H9 (cell line): ENCODE measurements around the gene C10orf62. TPM values are rescaled to one million over a fixed set of nuclear protein-coding genes. Genes with fewer than 3 reads are reported as not detected.

ENCODE experiments used
- DNase-seq: peaks from one replicate; pipeline ENCODE4 v3.0.0-alpha.2; 2017
- H2AFZ ChIP-seq: one replicate; pipeline ENCODE4 v1.6.1; 2013; ENCODE audit warnings: mild to moderate bottlenecking, low read length, control low read depth, moderate library complexity
- H2AK5ac ChIP-seq: 2 replicates; pipeline ENCODE4 v1.6.1; 2013; ENCODE audit warnings: low read length, control low read depth, mixed read lengths; ENCODE audit not compliant: insufficient read length
- H2BK120ac ChIP-seq: one replicate; pipeline ENCODE4 v1.6.1; 2013; ENCODE audit warnings: low read depth, mild to moderate bottlenecking, low read length, control low read depth, inconsistent platforms; ENCODE audit not compliant: poor library complexity, severe bottlenecking
- H2BK12ac ChIP-seq: 2 replicates; pipeline ENCODE4 v1.6.1; 2013; ENCODE audit warnings: low read length, control low read depth, mixed read lengths, low read depth; ENCODE audit not compliant: insufficient read length
- H2BK15ac ChIP-seq: 2 replicates; pipeline ENCODE4 v1.6.1; 2013; ENCODE audit warnings: low read depth, low read length, control low read depth
- H2BK20ac ChIP-seq: one replicate; pipeline ENCODE4 v1.6.1; 2013; ENCODE audit warnings: low read depth, mild to moderate bottlenecking, low read length, control low read depth, inconsistent platforms; ENCODE audit not compliant: poor library complexity, severe bottlenecking
- H2BK5ac ChIP-seq: 2 replicates; pipeline ENCODE4 v1.6.1; 2013; ENCODE audit warnings: low read length, control low read depth, mixed read lengths; ENCODE audit not compliant: insufficient read length
- H3K14ac ChIP-seq: 2 replicates; pipeline ENCODE4 v1.6.1; 2013; ENCODE audit warnings: low read length, control low read depth; ENCODE audit not compliant: insufficient read depth
- H3K18ac ChIP-seq: 2 replicates; pipeline ENCODE4 v1.6.1; 2013; ENCODE audit warnings: low read depth, mild to moderate bottlenecking, mixed read lengths, low read length, control low read depth; ENCODE audit not compliant: insufficient read length
- H3K23ac ChIP-seq: 2 replicates; pipeline ENCODE4 v1.6.1; 2013; ENCODE audit warnings: low read length, control low read depth, mixed read lengths, low read depth; ENCODE audit not compliant: insufficient read length
- H3K23me2 ChIP-seq: 2 replicates; pipeline ENCODE4 v1.6.1; 2013; ENCODE audit warnings: low read depth, mild to moderate bottlenecking, mixed read lengths, low read length, control low read depth; ENCODE audit not compliant: insufficient read length, poor library complexity, severe bottlenecking
- H3K27ac ChIP-seq: 2 replicates; pipeline ENCODE4 v1.5.1; 2013; ENCODE audit warnings: low read length, control low read depth, mixed read lengths, low read depth; ENCODE audit not compliant: insufficient read length
- H3K27me3 ChIP-seq: 2 replicates; pipeline ENCODE4 v1.6.1; 2013; ENCODE audit warnings: low read length, control low read depth, inconsistent platforms; ENCODE audit not compliant: insufficient read depth
- H3K4ac ChIP-seq: 2 replicates; pipeline ENCODE4 v1.6.1; 2013; ENCODE audit warnings: low read depth, mild to moderate bottlenecking, control low read depth, inconsistent platforms, low read length, moderate library complexity
- H3K4me1 ChIP-seq: 2 replicates; pipeline ENCODE4 v1.6.1; 2013; ENCODE audit warnings: low read length, control low read depth, inconsistent platforms; ENCODE audit not compliant: insufficient read depth
- H3K4me2 ChIP-seq: 2 replicates; pipeline ENCODE4 v1.6.1; 2013; ENCODE audit warnings: low read length, control low read depth, mixed read lengths; ENCODE audit not compliant: insufficient read length, insufficient read depth
- H3K56ac ChIP-seq: 2 replicates; pipeline ENCODE4 v1.6.1; 2013; ENCODE audit warnings: low read depth, mild to moderate bottlenecking, mixed read lengths, low read length, control low read depth; ENCODE audit not compliant: insufficient read length
- H3K79me1 ChIP-seq: 2 replicates; pipeline ENCODE4 v1.6.1; 2013; ENCODE audit warnings: low read depth, mild to moderate bottlenecking, moderate library complexity, low read length, control low read depth, inconsistent platforms; ENCODE audit not compliant: insufficient read depth, poor library complexity, severe bottlenecking
- H3K79me2 ChIP-seq: 2 replicates; pipeline ENCODE4 v1.6.1; 2013; ENCODE audit warnings: low read length, control low read depth, inconsistent platforms; ENCODE audit not compliant: insufficient read depth
- H3K9ac ChIP-seq: 2 replicates; pipeline ENCODE4 v1.6.1; 2013; ENCODE audit warnings: low read length, control low read depth, mixed read lengths; ENCODE audit not compliant: insufficient read length; ENCODE audit errors: extremely low read depth
- H3K9me3 ChIP-seq: one replicate; pipeline ENCODE4 v1.6.1; 2013; ENCODE audit warnings: low read depth, low read length, inconsistent platforms; ENCODE audit not compliant: control insufficient read depth
- H3T11ph ChIP-seq: one replicate; pipeline ENCODE4 v1.6.1; 2013; ENCODE audit warnings: mild to moderate bottlenecking, low read length, control low read depth, inconsistent platforms
- H4K20me1 ChIP-seq: one replicate; pipeline ENCODE4 v1.6.1; 2013; ENCODE audit not compliant: control insufficient read depth, insufficient read length, insufficient read depth
- H4K5ac ChIP-seq: 2 replicates; pipeline ENCODE4 v1.6.1; 2013; ENCODE audit warnings: low read depth, mild to moderate bottlenecking, mixed read lengths, low read length, control low read depth; ENCODE audit not compliant: insufficient read length
- H4K8ac ChIP-seq: replicated peaks from 2 replicates; pipeline ENCODE4 v1.6.1; 2013; ENCODE audit warnings: low read length, control low read depth, mixed read lengths, low read depth; ENCODE audit not compliant: insufficient read length
- H4K91ac ChIP-seq: 2 replicates; pipeline ENCODE4 v1.6.1; 2013; ENCODE audit warnings: low read depth, mild to moderate bottlenecking, moderate library complexity, mixed read lengths, low read length, control low read depth; ENCODE audit not compliant: insufficient read length
- H3K27ac Mint-ChIP-seq, 3 experiments: 2 replicates in 2 of 3; 3 replicates in 1 of 3; pipeline ENCODE4 v1.8.0; 2020 to 2021; ENCODE audit warnings: mixed read lengths in 3 of 3, mild to moderate bottlenecking in 1 of 3, moderate library complexity in 1 of 3
- H3K27me3 Mint-ChIP-seq: 2 replicates; pipeline ENCODE4 v1.8.0; 2021; ENCODE audit warnings: low read depth, mild to moderate bottlenecking, moderate library complexity, mixed read lengths
- H3K36me3 Mint-ChIP-seq, 3 experiments: 2 replicates in 2 of 3; 3 replicates in 1 of 3; pipeline ENCODE4 v1.8.0; 2020 to 2021; ENCODE audit warnings: low read depth in 3 of 3, mixed read lengths in 3 of 3; ENCODE audit not compliant: insufficient read depth in 1 of 3
- H3K4me1 Mint-ChIP-seq, 2 experiments: 2 replicates each; pipeline ENCODE4 v1.8.0; 2020; ENCODE audit warnings: mixed read lengths in 2 of 2
- H3K4me3 Mint-ChIP-seq, 2 experiments: 2 replicates in 1 of 2; 3 replicates in 1 of 2; pipeline ENCODE4 v1.8.0; 2020 to 2021; ENCODE audit warnings: mild to moderate bottlenecking in 2 of 2, mixed read lengths in 2 of 2, moderate library complexity in 1 of 2
- H3K9me3 Mint-ChIP-seq, 2 experiments: 2 replicates in 1 of 2; 3 replicates in 1 of 2; pipeline ENCODE4 v1.8.0; 2020; ENCODE audit warnings: mild to moderate bottlenecking in 2 of 2, mixed read lengths in 2 of 2, moderate library complexity in 1 of 2
- WGBS: extraction: QIAGEN DNeasy Blood & Tissue Kit; methylation state at CpG from one replicate; pipeline ENCODE4 v1.1.7; 2013; ENCODE audit warnings: missing lambda C conversion rate, low lambda C conversion rate, mixed read lengths; ENCODE audit not compliant: insufficient read length; ENCODE audit errors: extremely low coverage; 5-methylcytosine and 5-hydroxymethylcytosine counted together
- total RNA-seq: library from RNA; stranded (reverse); gene quantifications from 2 replicates; pipeline ENCODE4 v1.2.1, GENCODE V29; 2021
- TF ChIP-seq, protein P1 (sequence below): fragments of 200-600 bp; sonication (generic); conservative IDR thresholded peaks from 3 replicates; pipeline ENCODE4 v1.8.0; 2021; ENCODE audit warnings: antibody characterized with exemption, mild to moderate bottlenecking

C10orf62 gene
- total RNA-seq, 1 experiment from 2014 or later: 0.31 TPM

DNA sequence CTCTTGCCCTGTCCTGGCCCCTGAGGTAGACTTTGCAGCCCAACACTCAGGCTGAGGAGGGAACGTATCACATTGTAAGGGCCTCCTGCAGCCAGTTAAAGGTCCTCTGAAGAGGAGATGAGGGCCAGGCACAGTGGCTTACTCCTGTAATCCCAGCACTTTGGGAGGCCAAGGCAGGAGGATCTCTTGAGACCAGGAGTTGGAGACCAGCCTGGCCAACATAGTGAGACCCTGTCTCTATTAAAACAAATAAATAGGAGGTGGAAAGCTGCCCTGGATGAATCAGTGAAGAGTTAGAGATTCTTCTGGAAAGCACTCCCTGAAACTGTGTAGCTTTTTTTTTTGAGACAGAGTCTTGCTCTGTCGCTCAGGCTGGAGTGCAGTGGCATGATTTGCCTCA lies 2.3 kb upstream of the C10orf62 start:
- WGBS: no CpG with 5 or more reads among the region's 2 CpGs
- no peak overlapping the region for H3K27ac ChIP-seq

More for the DNA sequence above, 2.3 kb upstream of the C10orf62 start:
- Histone ChIP-seq H4K8ac (no peak overlapping the region), H3K79me1 (no peaks in the 10 kb centered on the region), H3K79me2 (no peaks in the 10 kb centered on the region), H3K18ac (no peak overlapping the region), H2BK12ac (no peak overlapping the region), H3K9me3 (no peaks in the 10 kb centered on the region), H3K23me2 (no peaks in the 10 kb centered on the region), H2BK15ac (no peak overlapping the region), H2BK5ac (no peak overlapping the region), H2AFZ (no peak overlapping the region), H4K20me1 (no peaks in the 10 kb centered on the region), H3K14ac (no peak overlapping the region), H2BK120ac (no peak overlapping the region), H3K23ac (no peak overlapping the region), H3T11ph (no peak overlapping the region), H2AK5ac (no peak overlapping the region), H2BK20ac (no peak overlapping the region), H3K56ac (no peak overlapping the region), H3K4me1 (no peaks in the 10 kb centered on the region), H3K27me3 (no peaks in the 10 kb centered on the region), H4K5ac (no peak overlapping the region), H4K91ac (no peak overlapping the region), H3K9ac (no peak overlapping the region), H3K4me2 (no peak overlapping the region), H3K4ac (no peak overlapping the region)
- no peak overlapping the region for H3K4me3 Mint-ChIP-seq
- no peak overlapping the region for H3K27ac Mint-ChIP-seq
- peaks cover 3 to 13% of the 10 kb centered on the region in 2 experiments; a peak in 3 of 4 replicates for H3K4me1 Mint-ChIP-seq
- H3K36me3 Mint-ChIP-seq: no peaks in the 10 kb centered on the region
- TF ChIP-seq, protein P1, sequence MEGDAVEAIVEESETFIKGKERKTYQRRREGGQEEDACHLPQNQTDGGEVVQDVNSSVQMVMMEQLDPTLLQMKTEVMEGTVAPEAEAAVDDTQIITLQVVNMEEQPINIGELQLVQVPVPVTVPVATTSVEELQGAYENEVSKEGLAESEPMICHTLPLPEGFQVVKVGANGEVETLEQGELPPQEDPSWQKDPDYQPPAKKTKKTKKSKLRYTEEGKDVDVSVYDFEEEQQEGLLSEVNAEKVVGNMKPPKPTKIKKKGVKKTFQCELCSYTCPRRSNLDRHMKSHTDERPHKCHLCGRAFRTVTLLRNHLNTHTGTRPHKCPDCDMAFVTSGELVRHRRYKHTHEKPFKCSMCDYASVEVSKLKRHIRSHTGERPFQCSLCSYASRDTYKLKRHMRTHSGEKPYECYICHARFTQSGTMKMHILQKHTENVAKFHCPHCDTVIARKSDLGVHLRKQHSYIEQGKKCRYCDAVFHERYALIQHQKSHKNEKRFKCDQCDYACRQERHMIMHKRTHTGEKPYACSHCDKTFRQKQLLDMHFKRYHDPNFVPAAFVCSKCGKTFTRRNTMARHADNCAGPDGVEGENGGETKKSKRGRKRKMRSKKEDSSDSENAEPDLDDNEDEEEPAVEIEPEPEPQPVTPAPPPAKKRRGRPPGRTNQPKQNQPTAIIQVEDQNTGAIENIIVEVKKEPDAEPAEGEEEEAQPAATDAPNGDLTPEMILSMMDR: no peak
- peaks cover 2% of the 10 kb centered on the region; the same call in 1 of the 2 replicates for H3K27me3 Mint-ChIP-seq
- no peak for DNase-seq
- no peaks in the 10 kb centered on the region for H3K9me3 Mint-ChIP-seq
